Measurements from ENCODE around the gene GNG4. TPM values are rescaled to one million over a fixed set of nuclear protein-coding genes. Genes with fewer than 3 reads are reported as not detected.
"Not testable (repeated sequence)": the region's sequence is repeated elsewhere in the genome, so short reads cannot be mapped to it uniquely, and the experiment has no call there.

GNG4 gene
- total RNA-seq, 2 donors from 2014 or later: 0.05 TPM; not detected in 1

GRCh38 chr1:235651170-235651806 lies 1.7 kb upstream of the GNG4 start:
- no peak for ATAC-seq

GRCh38 chr1:235650341-235651169 lies 971 bp upstream of the GNG4 start:
- ATAC-seq (peak; percentile 16 to 36), DNase-seq (no peak)
- intact Hi-C loops (cut with DNase I): no loop called here

More at GRCh38 chr1:235651170-235651806, 1.7 kb upstream of the GNG4 start:
- no peak for DNase-seq
- intact Hi-C loops (cut with DNase I): no loop called here

- DNase-seq (peak; percentile 62), ATAC-seq (peak; percentile 82 to 92)
- intact Hi-C loops (cut with DNase I): loop anchor here in 1 of 2 donors (5.0 kb wide), 1 partner anchor 48 kb away; no protein-coding TSS in a partner anchor
Measured at GRCh38 chr1:235648954-235649367, 623 bp downstream of the GNG4 start.

GRCh38 chr1:235648407-235648907 lies 1.1 kb downstream of the GNG4 start:
- DNase-seq (no peak), ATAC-seq (peak; percentile 19 to 36)
- intact Hi-C loops (cut with DNase I): loop anchor here in 1 of 2 donors (5.0 kb wide), 1 partner anchor 49 kb away; no protein-coding TSS in a partner anchor

GRCh38 chr1:235647537-235647936 lies 2.0 kb downstream of the GNG4 start:
- intact Hi-C loops (cut with DNase I): loop anchor here in 1 of 2 donors (5.0 kb wide), 1 partner anchor 50 kb away; no protein-coding TSS in a partner anchor
- ATAC-seq, DNase-seq: not testable (repeated sequence)

GRCh38 chr1:235646463-235646862 lies 3.1 kb downstream of the GNG4 start:
- DNase-seq (no peak), ATAC-seq (no peak)
- intact Hi-C loops (cut with DNase I): loop anchor here in 1 of 2 donors (5.0 kb wide), 1 partner anchor 51 kb away; no protein-coding TSS in a partner anchor

- ATAC-seq (no peak), DNase-seq (no peak)
- intact Hi-C loops (cut with DNase I): loop anchor here in 1 of 2 donors (5.0 kb wide), 1 partner anchor 53 kb away; no protein-coding TSS in a partner anchor
Measured at GRCh38 chr1:235644693-235645305, 4.8 kb downstream of the GNG4 start.

GRCh38 chr1:235643837-235644692 lies 5.5 kb downstream of the GNG4 start:
- DNase-seq (no peak), ATAC-seq (no peak)
- intact Hi-C loops (cut with DNase I): no loop called here

- DNase-seq (no peak), ATAC-seq (no peak)
- intact Hi-C loops (cut with DNase I): no loop called here
Measured at GRCh38 chr1:235642943-235643371, 6.6 kb downstream of the GNG4 start.

GRCh38 chr1:235642011-235642942 lies 7.3 kb downstream of the GNG4 start:
- no peak for ATAC-seq

GRCh38 chr1:235640580-235640979 lies 9.0 kb downstream of the GNG4 start:
- ATAC-seq (no peak), DNase-seq (no peak)
- intact Hi-C loops (cut with DNase I): no loop called here

More at GRCh38 chr1:235642011-235642942, 7.3 kb downstream of the GNG4 start:
- intact Hi-C loops (cut with DNase I): no loop called here
- DNase-seq: no peak

- intact Hi-C loops (cut with DNase I): no loop called here
- ATAC-seq (no peak), DNase-seq (no peak)
Measured at GRCh38 chr1:235639226-235640205, 10.1 kb downstream of the GNG4 start.

- ATAC-seq; intact Hi-C loops (cut with DNase I); DNase-seq: not testable (repeated sequence)
Measured at GRCh38 chr1:235638612-235639011, 11.0 kb downstream of the GNG4 start.

- no peak for DNase-seq
- no peak for ATAC-seq
- intact Hi-C loops (cut with DNase I): no loop called here
Measured at GRCh38 chr1:235637756-235638534, 11.6 kb downstream of the GNG4 start.

- intact Hi-C loops (cut with DNase I): no loop called here
- ATAC-seq (no peak), DNase-seq (no peak)
Measured at GRCh38 chr1:235635938-235636662, 13.5 kb downstream of the GNG4 start.

All from left cardiac atrium (tissue), 4 donors.